CD4-positive, alpha-beta T cell treated with Interferon gamma for 1 hour (primary cell): ENCODE measurements around the gene PITPNM3.
A peak's percentile ranks its signal among the peaks of the same experiment; 100 is the strongest.

ENCODE experiments used
- DNase-seq: peaks from one replicate; pipeline ENCODE4 v3.0.0-alpha.2; 2020

Gene PITPNM3

GRCh38 chr17:6458460-6458950 lies 97.8 kb downstream of the PITPNM3 start:
- no peak for DNase-seq

GRCh38 chr17:6457688-6458459 lies 98.5 kb downstream of the PITPNM3 start:
- DNase-seq = no peak

GRCh38 chr17:6456914-6457687 lies 99.3 kb downstream of the PITPNM3 start:
- DNase-seq = no peak

GRCh38 chr17:6456321-6456720 lies 100.0 kb downstream of the PITPNM3 start:
- DNase-seq = no peak

DNA sequence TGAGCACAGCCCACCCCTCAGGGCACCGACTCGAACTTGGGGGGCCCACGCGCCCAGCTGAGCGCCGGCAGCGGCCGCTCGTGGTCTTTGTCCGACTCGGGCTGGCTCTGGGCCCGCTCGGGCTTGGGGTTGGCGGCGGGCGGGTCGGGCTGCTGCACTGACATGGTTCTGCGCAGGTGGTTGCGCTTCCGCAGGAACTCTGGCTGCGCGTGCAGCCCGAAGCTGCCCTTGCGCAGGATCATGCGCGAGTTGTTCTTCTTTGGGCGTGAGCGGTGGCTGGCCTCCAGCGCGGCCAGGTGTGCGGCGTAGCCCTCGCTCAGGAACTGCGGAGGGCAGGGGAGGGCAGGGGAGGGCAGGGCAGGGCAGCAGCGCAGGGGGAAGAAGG lies 101.0 kb downstream of the PITPNM3 start:
- peak; percentile 67 for DNase-seq

DNA sequence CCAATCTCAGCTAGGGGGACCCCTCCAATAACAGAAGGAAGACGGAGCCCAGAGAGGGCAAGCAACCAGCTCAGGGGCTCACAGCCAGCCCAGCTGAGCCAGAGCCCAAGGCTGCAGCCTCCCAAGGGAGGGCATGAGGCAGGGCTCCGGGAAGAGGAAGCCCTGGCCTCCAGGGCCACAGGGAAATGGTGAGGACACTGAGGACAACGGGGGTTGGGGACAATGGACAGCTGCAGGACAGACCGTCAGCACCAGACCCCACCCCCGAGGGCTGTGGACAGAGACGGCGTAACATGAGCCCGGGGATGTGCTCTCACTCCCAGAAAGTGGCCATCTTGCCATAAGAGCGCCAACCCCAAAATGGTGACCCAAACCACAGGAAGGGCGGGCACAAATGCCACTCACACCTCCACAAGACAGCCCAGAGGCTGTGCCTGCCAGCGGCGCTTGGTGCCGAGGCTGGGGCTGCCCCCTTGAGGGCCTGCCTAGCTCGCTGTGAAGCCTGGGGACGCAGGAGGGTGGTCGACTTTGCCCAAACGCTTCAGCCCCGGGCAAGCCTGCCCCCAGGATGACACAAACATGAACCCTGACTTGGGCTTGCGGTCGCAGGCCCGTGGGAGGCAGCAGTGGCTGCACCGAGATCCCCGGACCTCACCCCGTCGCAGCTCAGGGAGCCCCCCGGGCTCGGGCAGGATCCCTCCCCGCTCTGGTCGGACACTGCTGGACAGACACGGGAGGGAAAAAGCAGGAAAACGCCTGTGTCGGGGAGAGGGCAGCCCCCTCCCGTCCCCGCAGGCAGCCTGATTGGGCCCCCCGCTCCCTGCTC lies 101.6 kb downstream of the PITPNM3 start:
- no peak for DNase-seq

DNA sequence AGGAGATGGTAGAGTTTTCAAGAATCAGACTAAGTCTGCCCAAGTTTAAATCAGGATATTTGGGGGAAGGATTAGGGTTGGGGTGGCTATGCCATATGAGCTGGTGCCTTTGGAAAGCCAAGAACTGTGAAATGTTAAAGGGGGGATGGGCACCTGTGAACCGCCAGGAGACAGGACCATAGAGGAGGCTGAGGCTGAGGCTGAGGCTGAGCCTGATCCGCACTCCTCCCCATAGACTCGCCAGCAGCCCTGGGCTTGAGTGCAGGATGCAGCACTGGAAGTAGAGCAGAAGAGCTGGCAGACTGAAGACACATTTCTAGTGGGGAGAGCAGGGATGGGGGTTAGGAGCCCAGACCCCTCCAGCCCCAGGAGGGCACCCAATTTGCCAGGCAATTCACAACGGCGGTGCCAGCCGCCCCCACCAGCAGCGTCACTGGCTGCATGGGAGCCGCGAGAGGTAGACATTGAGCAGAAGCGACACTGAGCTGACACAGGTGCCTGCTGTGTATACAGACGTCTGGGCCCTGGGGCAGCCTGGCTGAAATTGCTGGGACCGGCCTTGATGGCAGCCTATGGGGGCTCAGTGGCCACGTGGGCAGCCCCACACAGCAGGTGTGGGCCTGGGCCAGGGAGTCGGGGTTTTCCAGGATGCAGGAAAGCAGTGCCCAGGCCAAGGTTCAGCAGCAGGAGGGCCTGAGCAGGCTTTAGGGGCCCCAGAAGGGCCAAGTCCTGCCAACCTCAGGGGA lies 102.9 kb downstream of the PITPNM3 start:
- no peak for DNase-seq

GRCh38 chr17:6452471-6453266 lies 103.7 kb downstream of the PITPNM3 start:
- DNase-seq = no peak

DNA sequence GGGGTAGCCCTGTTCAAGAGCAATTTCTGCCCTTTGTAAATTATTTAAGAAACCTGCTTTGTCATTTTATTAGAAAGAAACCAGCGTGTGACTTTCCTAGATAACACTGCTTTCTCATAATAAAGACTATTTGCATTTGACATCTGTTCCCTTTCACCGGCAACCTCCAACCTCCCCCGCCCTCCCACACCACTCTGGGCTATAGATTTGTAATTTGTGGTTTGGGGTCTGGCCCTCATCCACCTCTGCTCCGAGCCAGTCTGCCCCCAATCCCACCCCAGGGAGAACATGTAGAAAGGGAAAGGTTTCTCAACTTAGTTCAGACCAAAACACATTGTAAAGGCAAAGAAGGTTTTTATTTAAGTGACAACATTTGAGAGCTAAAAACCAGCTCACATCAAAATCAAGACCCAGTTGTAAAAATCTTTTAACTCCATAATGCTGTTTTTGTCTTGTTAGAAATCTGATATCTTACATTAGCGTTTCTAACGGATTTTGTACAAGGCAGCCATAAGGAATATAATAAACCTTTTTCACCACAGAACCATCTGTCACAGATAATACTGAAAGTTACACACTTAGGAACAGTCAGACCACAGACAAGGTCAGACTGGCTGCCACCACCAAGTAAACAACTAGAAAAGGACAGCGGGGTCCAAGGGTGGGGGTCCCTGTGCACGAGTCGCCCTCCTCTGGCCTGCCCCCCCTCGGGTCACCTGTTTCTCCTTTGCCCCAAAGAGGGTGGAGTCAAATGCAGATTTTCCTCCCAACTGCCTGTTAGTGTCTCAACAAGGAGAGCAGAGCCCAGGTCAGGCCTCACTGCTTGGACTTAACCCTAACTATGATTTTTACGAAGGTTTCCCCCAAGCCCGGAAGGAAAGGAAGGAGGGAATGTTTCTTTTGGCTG lies 105.2 kb downstream of the PITPNM3 start:
- DNase-seq = no peak

- DNase-seq = no peak
Observed at GRCh38 chr17:6449307-6449706, 107.0 kb downstream of the PITPNM3 start.

DNA sequence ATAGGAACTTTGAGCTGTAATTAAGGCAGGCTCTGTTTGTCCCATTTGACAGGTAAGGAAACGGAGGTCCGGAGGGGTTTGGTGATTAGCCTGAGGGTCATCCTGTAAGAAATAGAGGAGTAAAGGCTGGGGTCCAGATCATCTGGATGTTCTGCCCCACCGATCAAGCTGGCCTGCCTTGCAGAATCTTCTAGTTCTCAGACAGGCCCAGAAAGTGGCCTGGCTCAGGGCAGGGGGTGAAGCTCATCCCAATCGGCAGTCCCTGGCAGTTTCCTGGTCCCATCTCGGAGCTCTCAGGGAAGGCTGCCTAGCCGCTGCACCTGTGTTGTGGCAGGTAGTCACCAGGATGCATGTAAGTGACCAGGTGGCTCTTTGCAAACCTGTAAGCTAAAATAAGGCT lies 107.9 kb downstream of the PITPNM3 start:
- no peak for DNase-seq

- no peak for DNase-seq
Observed at GRCh38 chr17:6446516-6447100, 109.7 kb downstream of the PITPNM3 start.

DNA sequence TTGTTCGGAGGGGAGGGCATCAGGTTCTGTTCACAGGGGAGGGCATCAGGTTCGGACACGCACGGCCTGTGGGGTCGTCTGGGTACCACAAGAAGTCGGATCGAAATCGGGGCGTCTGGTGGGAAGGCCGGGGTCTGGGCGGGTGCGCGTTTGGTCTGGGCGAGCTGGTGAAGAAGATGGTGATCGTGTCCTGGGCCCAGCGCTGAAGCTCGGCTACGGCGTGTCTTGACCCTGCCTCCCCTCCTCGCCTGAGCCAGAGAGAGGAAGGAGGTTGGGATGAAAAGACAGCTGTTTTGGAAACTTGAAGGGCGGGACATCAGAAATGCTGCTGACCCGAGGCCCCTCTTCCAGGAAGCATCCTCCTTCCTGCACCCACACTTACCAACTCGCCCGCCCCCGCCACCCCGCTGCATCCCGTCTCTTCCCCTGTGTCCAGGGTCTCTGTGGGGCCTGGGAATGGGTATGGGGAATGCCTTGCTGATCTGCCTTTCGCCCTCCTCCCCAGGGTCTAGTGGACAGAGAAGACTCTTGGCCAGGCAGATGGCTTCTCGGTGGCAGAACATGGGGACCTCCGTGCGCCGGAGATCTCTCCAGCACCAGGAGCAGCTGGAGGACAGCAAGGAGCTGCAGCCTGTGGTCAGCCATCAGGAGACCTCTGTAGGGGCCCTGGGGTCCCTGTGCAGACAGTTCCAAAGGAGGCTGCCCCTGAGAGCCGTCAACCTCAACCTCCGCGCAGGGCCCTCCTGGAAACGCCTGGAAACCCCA lies 111.6 kb downstream of the PITPNM3 start:
- no peak for DNase-seq

GRCh38 chr17:6443692-6444570 lies 112.4 kb downstream of the PITPNM3 start, which contains the start of gene PIMREG:
TSS of gene PIMREG (plus strand) at chr17:6444455. CDS start at chr17:6445111, 656 bp downstream.
- DNase-seq = peak; percentile 87

GRCh38 chr17:6442775-6443174 lies 113.6 kb downstream of the PITPNM3 start:
- DNase-seq = no peak

GRCh38 chr17:6439951-6440350 lies 116.4 kb downstream of the PITPNM3 start:
- no peak for DNase-seq

GRCh38 chr17:6437956-6438355 lies 118.4 kb downstream of the PITPNM3 start:
- DNase-seq = no peak

GRCh38 chr17:6437466-6437865 lies 118.9 kb downstream of the PITPNM3 start:
- no peak for DNase-seq
